Ascending aorta (tissue), 2 donors: ENCODE results near the gene SPNS2. TPM values are rescaled to one million over a fixed set of nuclear protein-coding genes. Genes with fewer than 3 reads are reported as not detected.
"Not testable (repeated sequence)": the region's sequence is repeated elsewhere in the genome, so short reads cannot be mapped to it uniquely, and the experiment has no call there.

Experiments used
- DNase-seq, 2 donors: peaks; one replicate each; pipeline ENCODE4 v3.0.0-alpha.2; 2019; ENCODE audit warnings: low spot score in 2 of 2
- H3K27ac ChIP-seq, 2 donors: fragments of 200-600 bp; sonication (generic); one replicate each; pipeline ENCODE4 v1.5.1; 2016 to 2017; ENCODE audit warnings: mild to moderate bottlenecking in 1 of 2
- H3K27me3 ChIP-seq: fragments of 200-600 bp; sonication (generic); one replicate; pipeline ENCODE4 v1.5.1; 2017
- H3K36me3 ChIP-seq, 2 donors: fragments of 200-600 bp; sonication (generic); one replicate each; pipeline ENCODE4 v1.5.1; 2016
- H3K4me1 ChIP-seq, 2 donors: fragments of 200-600 bp; sonication (generic); one replicate each; pipeline ENCODE4 v1.5.1; 2016 to 2017; ENCODE audit warnings: mild to moderate bottlenecking in 1 of 2
- H3K4me3 ChIP-seq, 2 donors: fragments of 200-600 bp; sonication (generic); one replicate each; pipeline ENCODE4 v1.5.1; 2016 to 2017; ENCODE audit warnings: mild to moderate bottlenecking in 1 of 2
- H3K9me3 ChIP-seq, 2 donors: fragments of 200-600 bp; sonication (generic); one replicate each; pipeline ENCODE4 v1.5.1; 2016
- CTCF ChIP-seq, 3 experiments: fragments of 200-600 bp in 2 of 3; fragments of 450-650 bp in 1 of 3; sonication (generic) in 2 of 3; IDR thresholded peaks; one replicate each; pipeline ENCODE4 v1.5.1; 2016 to 2019; ENCODE audit warnings: antibody characterized with exemption in 3 of 3, mild to moderate bottlenecking in 1 of 3, moderate library complexity in 1 of 3
- intact Hi-C: fragments of 100-400 bp; cut with DNase I; formaldehyde crosslinking; loops from one replicate; pipeline ENCODE4 v1.15.1; 2023
- total RNA-seq: library from RNA; depleted of rRNA; stranded (reverse); fragments of >200 nt; gene quantifications from one replicate; pipeline ENCODE4 v1.1.0, GENCODE V29; 2016

Gene SPNS2
- total RNA-seq, 1 donor from 2014 or later, result 107 TPM

GRCh38 chr17:4574448-4575045, 75.9 kb downstream of the SPNS2 start:
- Histone ChIP-seq H3K9me3 (no peaks in the 10 kb centered on the region), H3K4me1 (no peaks in the 10 kb centered on the region), H3K36me3 (no peaks in the 10 kb centered on the region), H3K4me3 (no peak overlapping the region), H3K27me3 (no peaks in the 10 kb centered on the region), H3K27ac (no peak overlapping the region)
- DNase-seq, result no peak
- intact Hi-C loops, result no loop called here
- no peak for TF ChIP-seq CTCF (IDR thresholded peaks at IDR 0.05)

- DNase-seq, result no peak
- H3K27me3 ChIP-seq, result no peaks in the 10 kb centered on the region
- H3K27ac ChIP-seq, result no peak overlapping the region
- H3K4me3 ChIP-seq, result no peak overlapping the region
- H3K4me1 ChIP-seq, result no peaks in the 10 kb centered on the region
- no peak for TF ChIP-seq CTCF (IDR thresholded peaks at IDR 0.05)
- H3K36me3 ChIP-seq, result no peaks in the 10 kb centered on the region
- H3K9me3 ChIP-seq, result no peaks in the 10 kb centered on the region
- intact Hi-C loops, result no loop called here
Observed at GRCh38 chr17:4576161-4576558, 77.5 kb downstream of the SPNS2 start.

- H3K27ac ChIP-seq, result no peak overlapping the region
- no peak for TF ChIP-seq CTCF (IDR thresholded peaks at IDR 0.05)
Observed at GRCh38 chr17:4576729-4577322, 78.1 kb downstream of the SPNS2 start.

GRCh38 chr17:4577386-4577993, 78.8 kb downstream of the SPNS2 start:
- intact Hi-C loops, result no loop called here
- no peak for TF ChIP-seq CTCF (IDR thresholded peaks at IDR 0.05)
- H3K27me3 ChIP-seq, result peaks cover 4% of the 10 kb centered on the region
- no peak overlapping the region for H3K27ac ChIP-seq
- no peaks in the 10 kb centered on the region for H3K36me3 ChIP-seq
- no peaks in the 10 kb centered on the region for H3K4me1 ChIP-seq
- no peak for DNase-seq
- H3K4me3 ChIP-seq, result no peak overlapping the region
- no peaks in the 10 kb centered on the region for H3K9me3 ChIP-seq

More at GRCh38 chr17:4576729-4577322, 78.1 kb downstream of the SPNS2 start:
- Histone ChIP-seq H3K36me3 (no peaks in the 10 kb centered on the region), H3K9me3 (no peaks in the 10 kb centered on the region), H3K27me3 (peaks cover under 1% of the 10 kb centered on the region), H3K4me3 (no peak overlapping the region), H3K4me1 (no peaks in the 10 kb centered on the region)
- intact Hi-C loops, result no loop called here
- no peak for DNase-seq

- H3K27me3 ChIP-seq, H3K9me3 ChIP-seq, DNase-seq, H3K27ac ChIP-seq, H3K4me1 ChIP-seq, H3K4me3 ChIP-seq, H3K36me3 ChIP-seq, intact Hi-C loops: not testable (repeated sequence)
Observed at GRCh38 chr17:4578349-4578748, 79.7 kb downstream of the SPNS2 start.

- no peaks in the 10 kb centered on the region for H3K36me3 ChIP-seq
- H3K27ac ChIP-seq, result no peak overlapping the region
- no peak for DNase-seq
- H3K9me3 ChIP-seq, result no peaks in the 10 kb centered on the region
- no peak for TF ChIP-seq CTCF (IDR thresholded peaks at IDR 0.05)
- intact Hi-C loops, result no loop called here
- peaks cover 11% of the 10 kb centered on the region for H3K27me3 ChIP-seq
- H3K4me1 ChIP-seq, result peaks cover 2 to 7% of the 10 kb centered on the region in 2 donors
- H3K4me3 ChIP-seq, result no peak overlapping the region
Observed at GRCh38 chr17:4579678-4580077, 81.0 kb downstream of the SPNS2 start.
